HG03354 (cell line): ENCODE data around the gene CENPW.

Experiments used
- ATAC-seq: cut with Tn5 transposase; IDR thresholded peaks from one replicate; pipeline ENCODE4 v1.9.1; 2021; ENCODE audit warnings: mild to moderate bottlenecking; ENCODE audit not compliant: unreplicated experiment, poor library complexity, severe bottlenecking

CENPW gene

DNA sequence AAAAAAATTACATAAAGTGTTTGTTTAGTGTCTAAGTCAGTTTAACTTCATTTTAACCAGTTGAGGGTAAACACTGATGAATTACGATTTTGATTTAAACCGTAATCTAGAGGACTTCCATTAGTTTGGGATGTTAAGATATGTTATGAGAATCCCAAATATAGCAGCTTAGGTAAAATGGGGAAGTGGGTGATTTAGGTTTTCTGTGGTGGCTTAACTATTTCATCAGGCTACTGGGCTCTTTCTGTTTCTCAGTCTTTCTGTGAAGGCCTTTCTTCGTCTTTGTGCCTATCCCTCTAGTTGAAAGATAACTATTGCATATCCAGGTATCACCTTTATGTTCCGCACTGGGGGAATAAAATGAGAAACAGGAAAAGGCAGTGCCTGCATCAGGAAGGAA lies 27.9 kb downstream of the CENPW start:
- no peak for ATAC-seq

- no peak for ATAC-seq
Measured at GRCh38 chr6:126372626-126373025, 32.7 kb downstream of the CENPW start.

GRCh38 chr6:126373344-126373743 lies 33.4 kb downstream of the CENPW start:
- no peak for ATAC-seq

GRCh38 chr6:126374372-126374771 lies 34.5 kb downstream of the CENPW start:
- ATAC-seq, result no peak

GRCh38 chr6:126376682-126377081 lies 36.8 kb downstream of the CENPW start:
- no peak for ATAC-seq

- no peak for ATAC-seq
Measured at GRCh38 chr6:126377594-126378153, 37.8 kb downstream of the CENPW start.

- ATAC-seq, result no peak
Measured at GRCh38 chr6:126380072-126380583, 40.2 kb downstream of the CENPW start.

- no peak for ATAC-seq
Measured at GRCh38 chr6:126381498-126381897, 41.6 kb downstream of the CENPW start.

DNA sequence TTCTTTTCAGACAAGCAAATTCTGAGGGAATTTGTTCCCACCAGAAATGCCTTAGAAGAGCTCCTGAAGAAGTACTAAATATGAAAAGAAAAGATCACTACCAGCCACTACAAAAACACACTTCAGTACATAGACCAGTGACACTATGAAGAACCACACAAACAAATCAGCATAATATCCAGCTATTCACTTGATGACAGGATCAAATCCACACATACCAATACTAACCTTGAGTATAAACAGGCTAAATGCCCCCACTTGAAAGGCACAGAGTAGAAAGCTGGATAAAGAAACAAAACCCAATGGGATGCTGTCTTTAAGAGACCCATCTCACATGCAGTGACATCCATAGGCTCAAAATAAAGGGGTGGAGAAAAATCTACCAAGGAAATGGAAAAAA lies 43.3 kb downstream of the CENPW start:
- no peak for ATAC-seq

DNA sequence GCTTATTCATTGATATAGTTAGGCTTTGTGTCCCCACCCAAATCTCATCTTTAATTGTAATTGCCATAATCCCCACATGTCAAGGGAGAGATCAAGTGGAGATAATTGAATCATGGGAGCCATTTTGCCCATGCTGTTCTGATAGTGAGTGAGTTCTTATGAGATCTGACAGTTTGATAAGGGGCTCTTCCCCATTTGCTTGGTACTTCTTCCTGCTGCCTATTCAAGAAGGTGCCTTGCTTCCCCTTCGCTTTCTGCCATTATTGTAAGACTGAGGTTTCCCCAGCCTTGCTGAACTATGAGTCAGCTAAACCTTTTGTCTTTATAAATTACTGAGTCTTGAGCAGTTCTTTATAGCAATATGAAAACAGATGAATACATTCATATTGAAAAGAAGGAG lies 45.6 kb downstream of the CENPW start:
- no peak for ATAC-seq

- ATAC-seq, result no peak
Measured at GRCh38 chr6:126388104-126388598, 48.2 kb downstream of the CENPW start.

DNA sequence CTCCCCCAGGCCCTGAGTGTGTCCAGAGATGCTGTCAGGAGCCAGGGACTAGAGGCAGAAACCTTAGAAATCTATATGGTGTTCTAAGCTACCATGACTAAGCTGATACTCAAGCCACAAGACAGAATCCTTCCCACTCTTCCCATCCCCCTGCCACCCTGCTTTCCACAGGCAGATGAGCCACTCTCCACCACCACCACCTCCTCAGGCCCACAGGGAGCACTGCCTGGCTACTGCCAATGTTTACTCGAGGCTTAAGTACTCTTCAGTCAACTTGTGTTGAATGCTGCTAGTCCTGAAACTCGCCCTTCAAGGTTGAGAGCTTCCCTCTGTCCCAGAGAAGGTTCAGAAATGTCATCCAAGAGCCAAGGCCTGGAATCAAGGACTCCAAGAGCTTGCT lies 56.2 kb downstream of the CENPW start:
- no peak for ATAC-seq
